Trophoblast cell (in vitro differentiated cells and primary cell): ENCODE results near the gene GOLGA8B.

ENCODE experiments used
- DNase-seq, 2 donors: peaks; one replicate each; pipeline ENCODE4 v3.0.0-alpha.2; 2016
- H2AFZ ChIP-seq: 2 replicates; pipeline ENCODE4 v1.6.1; 2013; ENCODE audit warnings: low read length, moderate library complexity, mild to moderate bottlenecking; ENCODE audit not compliant: insufficient read depth, poor library complexity
- H2AK5ac ChIP-seq: 2 replicates; pipeline ENCODE4 v1.6.1; 2013; ENCODE audit warnings: mild to moderate bottlenecking, low read length
- H2BK120ac ChIP-seq: 2 replicates; pipeline ENCODE4 v1.6.1; 2013; ENCODE audit warnings: low read length, mild to moderate bottlenecking, moderate library complexity; ENCODE audit not compliant: insufficient read depth, poor library complexity
- H2BK12ac ChIP-seq: 2 replicates; pipeline ENCODE4 v1.6.1; 2013; ENCODE audit warnings: mild to moderate bottlenecking, low read length, moderate library complexity
- H2BK5ac ChIP-seq: 2 replicates; pipeline ENCODE4 v1.6.1; 2013; ENCODE audit warnings: low read length, low read depth, moderate library complexity, mild to moderate bottlenecking; ENCODE audit not compliant: poor library complexity
- H3K14ac ChIP-seq: 2 replicates; pipeline ENCODE4 v1.6.1; 2013; ENCODE audit warnings: mild to moderate bottlenecking, low read length
- H3K18ac ChIP-seq: 2 replicates; pipeline ENCODE4 v1.6.1; 2013; ENCODE audit warnings: mild to moderate bottlenecking, low read length
- H3K23ac ChIP-seq: 2 replicates; pipeline ENCODE4 v1.6.1; 2013; ENCODE audit warnings: low read length
- H3K27ac ChIP-seq: 2 replicates; pipeline ENCODE4 v1.5.1; 2013; ENCODE audit warnings: low read depth, mild to moderate bottlenecking, inconsistent platforms, low read length, moderate library complexity
- H3K27me3 ChIP-seq: 2 replicates; pipeline ENCODE4 v1.6.1; 2013; ENCODE audit warnings: inconsistent platforms, mild to moderate bottlenecking, low read length, moderate library complexity; ENCODE audit not compliant: insufficient read depth
- H3K36me3 ChIP-seq, 2 experiments: 1 replicate in 1 of 2; 2 replicates in 1 of 2; pipeline ENCODE4 v1.6.1; 2013; ENCODE audit warnings: low read length in 2 of 2, mild to moderate bottlenecking in 2 of 2, moderate library complexity in 1 of 2; ENCODE audit not compliant: insufficient read depth in 2 of 2, control insufficient read depth in 1 of 2
- H3K4ac ChIP-seq: 2 replicates; pipeline ENCODE4 v1.6.1; 2013; ENCODE audit warnings: low read depth, mild to moderate bottlenecking, low read length, moderate library complexity
- H3K4me1 ChIP-seq, 2 experiments: 1 replicate in 1 of 2; 2 replicates in 1 of 2; pipeline ENCODE4 v1.6.1; 2013; ENCODE audit warnings: low read length in 2 of 2, mild to moderate bottlenecking in 2 of 2, moderate library complexity in 1 of 2; ENCODE audit not compliant: insufficient read depth in 2 of 2, control insufficient read depth in 1 of 2
- H3K4me2 ChIP-seq: 2 replicates; pipeline ENCODE4 v1.6.1; 2013; ENCODE audit warnings: inconsistent platforms, mild to moderate bottlenecking, low read length, moderate library complexity
- H3K4me3 ChIP-seq: 2 replicates; pipeline ENCODE4 v1.5.1; 2013; ENCODE audit warnings: mild to moderate bottlenecking, low read depth, low read length, inconsistent platforms
- H3K79me1 ChIP-seq: one replicate; pipeline ENCODE4 v1.6.1; 2013; ENCODE audit warnings: low read length
- H3K79me2 ChIP-seq: 2 replicates; pipeline ENCODE4 v1.6.1; 2013; ENCODE audit warnings: low read length, mild to moderate bottlenecking; ENCODE audit not compliant: control insufficient read depth, insufficient read depth, poor library complexity
- H3K9ac ChIP-seq: 2 replicates; pipeline ENCODE4 v1.6.1; 2013; ENCODE audit warnings: mild to moderate bottlenecking, low read length
- H3K9me3 ChIP-seq: 2 replicates; pipeline ENCODE4 v1.6.1; 2013; ENCODE audit warnings: low read depth, mild to moderate bottlenecking, control low read depth, inconsistent platforms, low read length; ENCODE audit not compliant: insufficient read depth
- H4K12ac ChIP-seq: 2 replicates; pipeline ENCODE4 v1.6.1; 2013; ENCODE audit warnings: low read depth, mild to moderate bottlenecking, low read length, moderate library complexity
- H4K8ac ChIP-seq: 2 replicates; pipeline ENCODE4 v1.6.1; 2013; ENCODE audit warnings: low read depth, mild to moderate bottlenecking, low read length, moderate library complexity
- H4K91ac ChIP-seq: one replicate; pipeline ENCODE4 v1.6.1; 2013; ENCODE audit warnings: low read depth, mild to moderate bottlenecking, low read length, moderate library complexity
- WGBS: extraction: QIAGEN DNeasy Blood & Tissue Kit; methylation state at CpG from one replicate; pipeline ENCODE4 v1.1.7; 2013; ENCODE audit warnings: missing lambda C conversion rate; ENCODE audit not compliant: insufficient read length, insufficient coverage; ENCODE audit errors: extremely low coverage; 5-methylcytosine and 5-hydroxymethylcytosine counted together

GOLGA8B gene

GRCh38 chr15:34618073-34618472 is 34.6 kb upstream of the GOLGA8B start:
- no peak overlapping the region for H3K18ac ChIP-seq
- no CpG with 5 or more reads among the region's 2 CpGs for WGBS
- no peaks in the 10 kb centered on the region for H3K79me2 ChIP-seq
- H3K23ac ChIP-seq = no peak overlapping the region
- H3K27me3 ChIP-seq = no peaks in the 10 kb centered on the region
- H3K9ac ChIP-seq = no peak overlapping the region
- no peak overlapping the region for H2BK120ac ChIP-seq
- H3K27ac ChIP-seq = no peak overlapping the region
- H3K79me1 ChIP-seq = no peaks in the 10 kb centered on the region
- H2BK5ac ChIP-seq = no peak overlapping the region
- no peak overlapping the region for H2AK5ac ChIP-seq
- no peak overlapping the region for H3K4ac ChIP-seq
- H4K91ac ChIP-seq = no peak overlapping the region
- H4K12ac ChIP-seq = no peak overlapping the region
- H3K4me3 ChIP-seq = no peak overlapping the region
- H3K36me3 ChIP-seq = no peaks in the 10 kb centered on the region
- no peaks in the 10 kb centered on the region for H3K9me3 ChIP-seq
- no peak for DNase-seq
- no peak overlapping the region for H2AFZ ChIP-seq
- no peak overlapping the region for H4K8ac ChIP-seq
- H3K4me1 ChIP-seq = no peaks in the 10 kb centered on the region
- H3K4me2 ChIP-seq = no peak overlapping the region
- H2BK12ac ChIP-seq = no peak overlapping the region
- no peak overlapping the region for H3K14ac ChIP-seq

GRCh38 chr15:34616613-34617012 is 33.2 kb upstream of the GOLGA8B start:
- no peak overlapping the region for H3K9ac ChIP-seq
- H3K27ac ChIP-seq = no peak overlapping the region
- H2BK12ac ChIP-seq = no peak overlapping the region
- H2BK5ac ChIP-seq = no peak overlapping the region
- no peaks in the 10 kb centered on the region for H3K27me3 ChIP-seq
- no peak overlapping the region for H3K23ac ChIP-seq
- H4K91ac ChIP-seq = no peak overlapping the region
- no CpG with 5 or more reads among the region's 5 CpGs for WGBS
- H2BK120ac ChIP-seq = no peak overlapping the region
- H3K18ac ChIP-seq = no peak overlapping the region
- no peak overlapping the region for H3K4me3 ChIP-seq
- no peaks in the 10 kb centered on the region for H3K79me2 ChIP-seq
- no peaks in the 10 kb centered on the region for H3K4me1 ChIP-seq
- H2AFZ ChIP-seq = no peak overlapping the region
- no peaks in the 10 kb centered on the region for H3K9me3 ChIP-seq
- DNase-seq = peak in 1 of 2 donors; percentile 36
- no peak overlapping the region for H2AK5ac ChIP-seq
- no peak overlapping the region for H4K12ac ChIP-seq
- no peak overlapping the region for H3K4ac ChIP-seq
- H3K4me2 ChIP-seq = no peak overlapping the region
- H3K14ac ChIP-seq = no peak overlapping the region
- no peak overlapping the region for H4K8ac ChIP-seq
- H3K36me3 ChIP-seq = no peaks in the 10 kb centered on the region
- H3K79me1 ChIP-seq = no peaks in the 10 kb centered on the region

GRCh38 chr15:34613997-34614396 is 30.5 kb upstream of the GOLGA8B start:
- no peak overlapping the region for H4K91ac ChIP-seq
- H3K9me3 ChIP-seq = no peaks in the 10 kb centered on the region
- no peaks in the 10 kb centered on the region for H3K4me1 ChIP-seq
- H4K8ac ChIP-seq = no peak overlapping the region
- H2AK5ac ChIP-seq = no peak overlapping the region
- H3K18ac ChIP-seq = no peak overlapping the region
- H3K9ac ChIP-seq = no peak overlapping the region
- H2BK12ac ChIP-seq = no peak overlapping the region
- H3K27ac ChIP-seq = no peak overlapping the region
- H3K4me3 ChIP-seq = no peak overlapping the region
- no peak overlapping the region for H2BK5ac ChIP-seq
- no peaks in the 10 kb centered on the region for H3K36me3 ChIP-seq
- no peak overlapping the region for H2BK120ac ChIP-seq
- DNase-seq = no peak
- no peaks in the 10 kb centered on the region for H3K79me1 ChIP-seq
- no peak overlapping the region for H3K4ac ChIP-seq
- H3K27me3 ChIP-seq = no peaks in the 10 kb centered on the region
- no peak overlapping the region for H3K14ac ChIP-seq
- H3K79me2 ChIP-seq = no peaks in the 10 kb centered on the region
- H2AFZ ChIP-seq = no peak overlapping the region
- no peak overlapping the region for H3K23ac ChIP-seq
- WGBS = no CpG with 5 or more reads among the region's 3 CpGs
- H4K12ac ChIP-seq = no peak overlapping the region
- no peak overlapping the region for H3K4me2 ChIP-seq

- H2AFZ ChIP-seq = no peak overlapping the region
- H3K79me2 ChIP-seq = no peaks in the 10 kb centered on the region
- H3K18ac ChIP-seq = no peak overlapping the region
- DNase-seq = no peak
- no peak overlapping the region for H3K14ac ChIP-seq
- no peak overlapping the region for H4K8ac ChIP-seq
- H3K23ac ChIP-seq = no peak overlapping the region
- H4K91ac ChIP-seq = no peak overlapping the region
- H2BK120ac ChIP-seq = no peak overlapping the region
- no peak overlapping the region for H3K27ac ChIP-seq
- no peaks in the 10 kb centered on the region for H3K4me1 ChIP-seq
- H2AK5ac ChIP-seq = no peak overlapping the region
- no peak overlapping the region for H3K4me2 ChIP-seq
- no peaks in the 10 kb centered on the region for H3K36me3 ChIP-seq
- no peak overlapping the region for H2BK5ac ChIP-seq
- no peaks in the 10 kb centered on the region for H3K27me3 ChIP-seq
- no peak overlapping the region for H2BK12ac ChIP-seq
- no peaks in the 10 kb centered on the region for H3K79me1 ChIP-seq
- no peak overlapping the region for H3K4ac ChIP-seq
- no peak overlapping the region for H3K4me3 ChIP-seq
- no peaks in the 10 kb centered on the region for H3K9me3 ChIP-seq
- H3K9ac ChIP-seq = no peak overlapping the region
- no peak overlapping the region for H4K12ac ChIP-seq
- no CpG with 5 or more reads among the region's 2 CpGs for WGBS
Measured at GRCh38 chr15:34613301-34613700, 29.9 kb upstream of the GOLGA8B start.
